Measurements from ENCODE around the gene DOCK4.
A peak's percentile ranks its signal among the peaks of the same experiment; 100 is the strongest.

DOCK4 gene

DNA sequence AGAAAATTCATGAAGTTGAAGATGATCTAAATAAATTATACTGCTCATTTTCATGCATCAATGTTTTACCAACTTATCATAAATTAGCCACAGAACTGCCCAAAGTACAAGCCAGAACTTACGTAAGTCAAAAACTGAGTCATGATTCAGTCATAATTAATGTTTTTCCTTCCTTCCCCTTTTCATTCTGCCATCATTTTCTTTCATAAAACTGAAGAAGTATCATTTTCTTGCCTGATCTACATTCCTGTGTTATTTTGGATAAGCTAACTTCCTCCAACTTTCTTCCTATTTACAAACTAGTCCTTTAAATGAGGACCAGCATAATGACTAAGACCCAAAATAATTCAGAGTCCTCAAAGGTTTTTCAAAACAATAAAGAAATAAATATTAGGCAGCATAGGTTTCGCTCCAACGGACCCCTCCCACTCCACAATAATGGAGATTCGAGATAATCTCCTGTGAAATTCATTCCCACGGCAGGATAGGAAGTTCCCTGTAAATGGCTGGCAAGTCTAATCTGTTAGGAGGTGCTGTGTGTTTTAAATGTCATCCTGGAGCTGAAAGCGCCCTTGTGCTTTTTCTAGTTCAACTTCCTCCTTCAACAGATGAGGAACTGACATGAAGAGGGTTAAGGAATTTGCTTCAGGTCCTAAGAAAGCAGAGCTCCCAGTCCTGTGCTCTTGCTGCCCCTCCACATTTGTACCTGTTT is 218.9 kb downstream of the DOCK4 start:
- H3K27ac ChIP-seq (ENCODE audit: low read length), result peak overlapping the region; percentile 16
- peaks cover 0 to 7% of the 10 kb centered on the region in 2 donors for H3K36me3 ChIP-seq (ENCODE audit: control insufficient read depth in 1 of 2, insufficient read depth in 2 of 2, low read length in 2 of 2)
- H3K4me3 ChIP-seq (ENCODE audit: low read depth in 1 of 2, low read length in 2 of 2), result no peak overlapping the region
- H3K4me1 ChIP-seq (ENCODE audit: control insufficient read depth in 1 of 2, insufficient read depth in 2 of 2, low read length in 2 of 2), result no peaks in the 10 kb centered on the region
- H3K27me3 ChIP-seq (ENCODE audit: low read depth, low read length), result no peaks in the 10 kb centered on the region
- H3K9me3 ChIP-seq (ENCODE audit: control insufficient read depth in 1 of 2, low read length in 2 of 2), result no peaks in the 10 kb centered on the region

DNA sequence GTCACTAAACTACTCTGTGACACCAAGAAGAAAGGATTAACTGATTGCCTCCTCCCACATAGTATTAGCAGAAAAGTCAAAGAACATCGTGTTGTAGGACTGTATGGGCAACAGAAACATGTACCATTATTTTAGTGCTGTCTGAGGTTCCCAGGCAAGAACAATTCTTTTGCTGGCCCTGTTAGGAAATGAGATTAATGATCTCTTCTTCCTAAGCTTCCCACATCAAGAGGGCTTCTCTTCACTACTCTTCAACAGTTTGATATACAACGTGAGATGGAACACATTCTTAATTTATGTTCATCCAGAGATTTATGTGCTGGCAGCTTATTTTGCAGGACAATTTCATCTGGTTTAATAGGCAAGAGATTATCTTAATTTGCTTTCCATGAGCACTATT is 219.6 kb downstream of the DOCK4 start:
- Histone ChIP-seq H3K27ac (ENCODE audit: low read length) (no peak overlapping the region), H3K9me3 (ENCODE audit: control insufficient read depth in 1 of 2, low read length in 2 of 2) (no peaks in the 10 kb centered on the region), H3K27me3 (ENCODE audit: low read depth, low read length) (no peaks in the 10 kb centered on the region), H3K4me1 (ENCODE audit: control insufficient read depth in 1 of 2, insufficient read depth in 2 of 2, low read length in 2 of 2) (no peaks in the 10 kb centered on the region), H3K36me3 (ENCODE audit: control insufficient read depth in 1 of 2, insufficient read depth in 2 of 2, low read length in 2 of 2) (peaks cover 0 to 7% of the 10 kb centered on the region in 2 donors), H3K4me3 (ENCODE audit: low read depth in 1 of 2, low read length in 2 of 2) (no peak overlapping the region)

DNA sequence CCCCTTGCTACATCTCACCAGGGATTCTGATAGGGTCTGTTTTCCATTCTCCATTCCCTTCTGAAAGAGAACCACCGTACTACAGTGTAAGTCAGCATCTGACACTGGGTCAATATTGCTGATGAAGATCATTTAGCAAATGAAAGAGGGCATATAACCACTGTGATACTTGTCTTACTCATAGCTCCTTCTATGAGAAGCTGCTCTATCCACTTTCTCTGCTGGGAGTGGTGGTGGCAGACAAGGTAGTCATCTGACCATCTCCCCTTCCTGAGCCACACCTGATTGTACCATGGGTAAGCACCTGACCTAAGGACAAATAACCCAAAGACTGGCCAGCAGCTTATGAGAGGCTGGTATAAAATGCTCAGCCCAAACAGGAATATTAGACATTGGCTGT is 220.4 kb downstream of the DOCK4 start:
- no peaks in the 10 kb centered on the region for H3K9me3 ChIP-seq (ENCODE audit: control insufficient read depth in 1 of 2, low read length in 2 of 2)
- no peaks in the 10 kb centered on the region for H3K27me3 ChIP-seq (ENCODE audit: low read depth, low read length)
- no peak overlapping the region for H3K4me3 ChIP-seq (ENCODE audit: low read depth in 1 of 2, low read length in 2 of 2)
- H3K4me1 ChIP-seq (ENCODE audit: control insufficient read depth in 1 of 2, insufficient read depth in 2 of 2, low read length in 2 of 2), result no peaks in the 10 kb centered on the region
- H3K36me3 ChIP-seq (ENCODE audit: control insufficient read depth in 1 of 2, insufficient read depth in 2 of 2, low read length in 2 of 2), result peaks cover 0 to 7% of the 10 kb centered on the region in 2 donors
- no peak overlapping the region for H3K27ac ChIP-seq (ENCODE audit: low read length)

GRCh38 chr7:111982804-111983203 is 223.4 kb downstream of the DOCK4 start:
- no peaks in the 10 kb centered on the region for H3K4me1 ChIP-seq (ENCODE audit: control insufficient read depth in 1 of 2, insufficient read depth in 2 of 2, low read length in 2 of 2)
- H3K27ac ChIP-seq (ENCODE audit: low read length), result no peak overlapping the region
- H3K36me3 ChIP-seq (ENCODE audit: control insufficient read depth in 1 of 2, insufficient read depth in 2 of 2, low read length in 2 of 2), result peaks cover 0 to 7% of the 10 kb centered on the region in 2 donors
- no peak overlapping the region for H3K4me3 ChIP-seq (ENCODE audit: low read depth in 1 of 2, low read length in 2 of 2)
- H3K27me3 ChIP-seq (ENCODE audit: low read depth, low read length), result no peaks in the 10 kb centered on the region
- H3K9me3 ChIP-seq (ENCODE audit: control insufficient read depth in 1 of 2, low read length in 2 of 2), result no peaks in the 10 kb centered on the region

- Histone ChIP-seq H3K27me3 (ENCODE audit: low read depth, low read length) (no peaks in the 10 kb centered on the region), H3K4me1 (ENCODE audit: control insufficient read depth in 1 of 2, insufficient read depth in 2 of 2, low read length in 2 of 2) (no peaks in the 10 kb centered on the region), H3K27ac (ENCODE audit: low read length) (no peak overlapping the region), H3K9me3 (ENCODE audit: control insufficient read depth in 1 of 2, low read length in 2 of 2) (no peaks in the 10 kb centered on the region), H3K36me3 (ENCODE audit: control insufficient read depth in 1 of 2, insufficient read depth in 2 of 2, low read length in 2 of 2) (peaks cover 0 to 7% of the 10 kb centered on the region in 2 donors), H3K4me3 (ENCODE audit: low read depth in 1 of 2, low read length in 2 of 2) (no peak overlapping the region)
These were observed 224.1 kb downstream of the DOCK4 start for GRCh38 chr7:111982133-111982532.

GRCh38 chr7:111980725-111981124 is 225.5 kb downstream of the DOCK4 start:
- Histone ChIP-seq H3K4me1 (ENCODE audit: control insufficient read depth in 1 of 2, insufficient read depth in 2 of 2, low read length in 2 of 2) (no peaks in the 10 kb centered on the region), H3K36me3 (ENCODE audit: control insufficient read depth in 1 of 2, insufficient read depth in 2 of 2, low read length in 2 of 2) (peaks cover 0 to 7% of the 10 kb centered on the region in 2 donors), H3K27ac (ENCODE audit: low read length) (no peak overlapping the region), H3K27me3 (ENCODE audit: low read depth, low read length) (no peaks in the 10 kb centered on the region), H3K9me3 (ENCODE audit: control insufficient read depth in 1 of 2, low read length in 2 of 2) (no peaks in the 10 kb centered on the region), H3K4me3 (ENCODE audit: low read depth in 1 of 2, low read length in 2 of 2) (no peak overlapping the region)

GRCh38 chr7:111975346-111975745 is 230.9 kb downstream of the DOCK4 start:
- Histone ChIP-seq H3K4me1 (ENCODE audit: control insufficient read depth in 1 of 2, insufficient read depth in 2 of 2, low read length in 2 of 2) (no peaks in the 10 kb centered on the region), H3K9me3 (ENCODE audit: control insufficient read depth in 1 of 2, low read length in 2 of 2) (no peaks in the 10 kb centered on the region), H3K36me3 (ENCODE audit: control insufficient read depth in 1 of 2, insufficient read depth in 2 of 2, low read length in 2 of 2) (peaks cover 0 to 7% of the 10 kb centered on the region in 2 donors), H3K27ac (ENCODE audit: low read length) (no peak overlapping the region), H3K4me3 (ENCODE audit: low read depth in 1 of 2, low read length in 2 of 2) (no peak overlapping the region), H3K27me3 (ENCODE audit: low read depth, low read length) (no peaks in the 10 kb centered on the region)

DNA sequence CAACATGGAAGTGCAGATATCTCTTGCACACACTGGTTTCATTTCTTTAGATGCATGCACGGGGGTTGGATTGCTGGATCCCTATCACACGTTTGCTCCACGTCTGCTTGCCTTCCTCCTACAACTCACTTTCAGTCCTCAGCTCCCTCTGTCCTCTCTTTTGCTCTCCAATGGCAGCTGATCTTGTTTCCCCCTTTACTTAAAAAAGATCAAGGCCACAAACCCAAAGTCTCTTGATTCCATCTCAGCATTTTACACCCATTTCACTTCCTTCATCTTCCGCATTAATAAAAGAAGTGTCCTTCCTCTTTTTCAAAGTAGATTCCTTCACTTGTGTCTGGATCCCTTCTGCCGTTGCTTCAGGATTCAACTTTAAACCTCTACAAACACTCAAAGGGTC is 245.2 kb downstream of the DOCK4 start:
- Histone ChIP-seq H3K4me3 (ENCODE audit: low read depth in 1 of 2, low read length in 2 of 2) (no peak overlapping the region), H3K27me3 (ENCODE audit: low read depth, low read length) (no peaks in the 10 kb centered on the region), H3K27ac (ENCODE audit: low read length) (no peak overlapping the region), H3K4me1 (ENCODE audit: control insufficient read depth in 1 of 2, insufficient read depth in 2 of 2, low read length in 2 of 2) (no peaks in the 10 kb centered on the region), H3K9me3 (ENCODE audit: control insufficient read depth in 1 of 2, low read length in 2 of 2) (no peaks in the 10 kb centered on the region), H3K36me3 (ENCODE audit: control insufficient read depth in 1 of 2, insufficient read depth in 2 of 2, low read length in 2 of 2) (no peaks in the 10 kb centered on the region)

GRCh38 chr7:111958896-111959295 is 247.3 kb downstream of the DOCK4 start:
- Histone ChIP-seq H3K4me3 (ENCODE audit: low read depth in 1 of 2, low read length in 2 of 2) (no peak overlapping the region), H3K27ac (ENCODE audit: low read length) (no peak overlapping the region), H3K27me3 (ENCODE audit: low read depth, low read length) (no peaks in the 10 kb centered on the region), H3K36me3 (ENCODE audit: control insufficient read depth in 1 of 2, insufficient read depth in 2 of 2, low read length in 2 of 2) (no peaks in the 10 kb centered on the region), H3K9me3 (ENCODE audit: control insufficient read depth in 1 of 2, low read length in 2 of 2) (no peaks in the 10 kb centered on the region), H3K4me1 (ENCODE audit: control insufficient read depth in 1 of 2, insufficient read depth in 2 of 2, low read length in 2 of 2) (no peaks in the 10 kb centered on the region)

GRCh38 chr7:111958431-111958830 is 247.8 kb downstream of the DOCK4 start:
- H3K4me3 ChIP-seq (ENCODE audit: low read depth in 1 of 2, low read length in 2 of 2), result no peak overlapping the region
- H3K27ac ChIP-seq (ENCODE audit: low read length), result no peak overlapping the region
- no peaks in the 10 kb centered on the region for H3K36me3 ChIP-seq (ENCODE audit: control insufficient read depth in 1 of 2, insufficient read depth in 2 of 2, low read length in 2 of 2)
- H3K27me3 ChIP-seq (ENCODE audit: low read depth, low read length), result no peaks in the 10 kb centered on the region
- no peaks in the 10 kb centered on the region for H3K9me3 ChIP-seq (ENCODE audit: control insufficient read depth in 1 of 2, low read length in 2 of 2)
- peaks cover 0 to 3% of the 10 kb centered on the region in 2 donors for H3K4me1 ChIP-seq (ENCODE audit: control insufficient read depth in 1 of 2, insufficient read depth in 2 of 2, low read length in 2 of 2)

DNA sequence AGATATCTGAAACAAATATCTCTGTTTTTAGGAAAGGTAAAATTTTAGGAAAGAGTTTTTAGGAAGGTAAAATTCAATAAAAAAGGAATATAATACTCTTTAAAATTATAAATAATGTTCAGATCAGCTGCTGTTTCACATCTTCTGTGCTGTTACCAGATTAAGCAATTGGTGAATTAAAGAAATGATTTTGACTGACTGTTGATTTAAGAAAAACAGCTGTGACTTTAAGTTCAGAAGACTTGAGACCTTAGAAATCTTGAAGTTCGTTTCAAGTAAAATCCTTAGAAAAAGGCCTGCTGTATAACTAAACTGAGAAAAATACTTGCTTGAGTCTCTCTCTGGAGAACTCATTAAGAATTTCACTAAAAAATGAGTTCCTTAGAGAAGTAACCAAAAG is 250.6 kb downstream of the DOCK4 start:
- H3K9me3 ChIP-seq (ENCODE audit: control insufficient read depth in 1 of 2, low read length in 2 of 2), result no peaks in the 10 kb centered on the region
- H3K4me3 ChIP-seq (ENCODE audit: low read depth in 1 of 2, low read length in 2 of 2), result no peak overlapping the region
- no peaks in the 10 kb centered on the region for H3K27me3 ChIP-seq (ENCODE audit: low read depth, low read length)
- H3K36me3 ChIP-seq (ENCODE audit: control insufficient read depth in 1 of 2, insufficient read depth in 2 of 2, low read length in 2 of 2), result no peaks in the 10 kb centered on the region
- no peak overlapping the region for H3K27ac ChIP-seq (ENCODE audit: low read length)
- H3K4me1 ChIP-seq (ENCODE audit: control insufficient read depth in 1 of 2, insufficient read depth in 2 of 2, low read length in 2 of 2), result peaks cover 0 to 5% of the 10 kb centered on the region in 2 donors

Measured in muscle layer of duodenum (tissue), 2 donors.